HG03460 (cell line): Measurements from ENCODE around the gene GPATCH4.
"Not testable (repeated sequence)": the region's sequence is repeated elsewhere in the genome, so short reads cannot be mapped to it uniquely, and the experiment has no call there.

Experiments
- ATAC-seq: cut with Tn5 transposase; IDR thresholded peaks from one replicate; pipeline ENCODE4 v1.9.1; 2021; ENCODE audit not compliant: unreplicated experiment

GPATCH4 gene

DNA sequence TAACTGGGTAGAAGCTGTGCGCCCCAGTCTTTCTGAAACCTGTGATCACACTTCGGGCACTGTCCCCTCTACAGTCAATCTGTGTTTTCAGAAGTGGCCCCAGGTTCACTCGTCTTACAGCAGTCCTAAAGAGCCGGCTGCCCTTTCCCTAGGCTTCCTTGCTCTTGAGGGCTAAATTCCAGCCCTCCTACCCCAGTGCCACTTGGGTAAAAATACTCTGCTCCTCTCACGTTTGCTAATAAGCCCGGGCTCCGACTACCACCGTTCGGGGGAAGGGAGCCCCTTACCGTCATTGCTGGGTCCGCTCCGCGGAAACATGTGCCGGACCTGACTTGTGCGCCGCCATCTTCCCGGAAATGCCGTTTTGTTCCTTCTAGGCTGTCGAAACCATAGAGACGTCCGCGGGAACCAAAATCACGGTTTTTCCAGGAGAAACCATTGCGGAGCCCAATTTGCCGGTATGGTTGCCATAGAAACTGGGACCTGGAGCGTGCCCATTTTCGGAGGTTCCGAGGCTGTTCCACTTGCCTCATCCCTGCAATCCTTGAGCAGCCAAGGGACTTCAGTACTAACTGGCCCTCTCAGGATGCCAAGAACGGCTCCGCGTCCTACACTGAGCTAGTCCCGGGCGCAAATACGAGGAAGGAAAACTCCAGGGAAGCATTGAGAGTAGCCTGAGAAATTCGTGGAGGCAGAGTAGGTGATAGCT lies at the start of gene GPATCH4:
GPATCH4 (minus strand) TSS at position 358 of the 709 bp plus-strand sequence.
- ATAC-seq, result no peak

DNA sequence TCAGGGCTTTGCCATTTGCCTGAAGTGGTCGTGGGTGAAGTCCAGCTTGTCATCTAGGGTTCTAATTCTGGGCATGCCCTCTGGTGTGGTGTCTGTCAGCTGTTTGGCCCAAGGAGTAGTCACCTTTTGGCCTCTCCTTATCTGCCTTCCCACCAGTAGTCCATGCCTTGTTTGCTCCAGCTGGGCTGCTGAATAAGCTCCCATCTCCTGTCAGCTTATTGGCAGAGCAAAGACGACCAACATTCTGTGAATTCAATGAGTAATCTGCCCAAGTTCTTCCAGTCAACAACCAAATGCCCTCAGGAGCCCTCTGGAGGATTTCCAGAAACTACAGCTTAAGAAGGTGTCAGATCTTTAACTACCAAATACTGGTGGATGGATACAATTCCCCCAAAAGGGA lies 47.7 kb upstream of the GPATCH4 start:
- ATAC-seq, result no peak

DNA sequence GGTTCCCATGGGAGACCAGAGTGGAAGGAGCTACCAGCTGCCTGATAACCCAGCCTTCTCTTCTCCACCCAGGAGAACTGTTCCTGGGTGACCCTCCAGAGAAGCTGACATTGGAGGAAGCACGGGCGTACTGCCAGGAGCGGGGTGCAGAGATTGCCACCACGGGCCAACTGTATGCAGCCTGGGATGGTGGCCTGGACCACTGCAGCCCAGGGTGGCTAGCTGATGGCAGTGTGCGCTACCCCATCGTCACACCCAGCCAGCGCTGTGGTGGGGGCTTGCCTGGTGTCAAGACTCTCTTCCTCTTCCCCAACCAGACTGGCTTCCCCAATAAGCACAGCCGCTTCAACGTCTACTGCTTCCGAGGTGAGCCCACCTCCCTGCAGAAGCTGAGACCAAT lies 47.2 kb upstream of the GPATCH4 start:
- no peak for ATAC-seq

DNA sequence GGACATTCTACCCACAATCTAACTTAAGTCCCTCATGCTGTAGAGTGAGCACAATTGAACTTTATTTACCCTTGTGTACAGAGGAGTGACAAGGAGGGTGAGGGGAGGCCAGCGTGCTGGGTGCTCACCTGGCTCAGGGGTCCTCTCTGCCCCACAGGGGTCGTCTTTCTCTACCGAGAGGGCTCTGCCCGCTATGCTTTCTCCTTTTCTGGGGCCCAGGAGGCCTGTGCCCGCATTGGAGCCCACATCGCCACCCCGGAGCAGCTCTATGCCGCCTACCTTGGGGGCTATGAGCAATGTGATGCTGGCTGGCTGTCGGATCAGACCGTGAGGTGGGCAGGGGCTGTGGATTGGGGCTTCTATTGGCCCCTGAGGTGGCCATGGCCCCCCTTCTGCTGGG lies 46.1 kb upstream of the GPATCH4 start:
- no peak for ATAC-seq

DNA sequence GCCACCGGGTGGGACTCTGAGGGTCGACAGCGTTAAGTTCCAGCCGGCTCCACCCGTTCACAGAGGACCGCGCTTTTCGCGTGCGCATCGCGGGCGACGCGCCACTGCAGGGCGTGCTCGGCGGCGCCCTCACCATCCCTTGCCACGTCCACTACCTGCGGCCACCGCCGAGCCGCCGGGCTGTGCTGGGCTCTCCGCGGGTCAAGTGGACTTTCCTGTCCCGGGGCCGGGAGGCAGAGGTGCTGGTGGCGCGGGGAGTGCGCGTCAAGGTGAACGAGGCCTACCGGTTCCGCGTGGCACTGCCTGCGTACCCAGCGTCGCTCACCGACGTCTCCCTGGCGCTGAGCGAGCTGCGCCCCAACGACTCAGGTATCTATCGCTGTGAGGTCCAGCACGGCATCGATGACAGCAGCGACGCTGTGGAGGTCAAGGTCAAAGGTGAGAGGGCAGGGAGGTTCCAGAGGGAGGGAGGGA lies 45.5 kb upstream of the GPATCH4 start:
- no peak for ATAC-seq

DNA sequence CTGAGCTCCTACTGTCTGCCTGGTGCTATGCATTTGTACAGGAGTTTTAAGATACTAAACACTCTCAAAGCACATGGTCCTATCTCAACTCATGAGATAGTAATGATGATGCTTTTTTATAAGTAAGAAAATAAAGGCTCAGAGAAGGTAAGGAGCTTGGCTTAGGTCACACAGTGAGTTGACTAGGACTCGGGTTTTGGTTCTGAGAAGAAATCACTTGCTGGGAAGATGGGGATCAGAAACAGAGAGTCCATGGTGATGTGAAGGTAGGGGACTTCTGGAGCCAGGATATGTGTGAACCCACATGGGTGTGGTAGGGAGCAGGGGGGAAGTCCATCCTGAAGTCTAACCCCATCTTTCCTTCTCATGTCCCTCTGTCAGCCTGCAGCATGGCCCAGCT lies 44.4 kb upstream of the GPATCH4 start:
- ATAC-seq, result no peak

DNA sequence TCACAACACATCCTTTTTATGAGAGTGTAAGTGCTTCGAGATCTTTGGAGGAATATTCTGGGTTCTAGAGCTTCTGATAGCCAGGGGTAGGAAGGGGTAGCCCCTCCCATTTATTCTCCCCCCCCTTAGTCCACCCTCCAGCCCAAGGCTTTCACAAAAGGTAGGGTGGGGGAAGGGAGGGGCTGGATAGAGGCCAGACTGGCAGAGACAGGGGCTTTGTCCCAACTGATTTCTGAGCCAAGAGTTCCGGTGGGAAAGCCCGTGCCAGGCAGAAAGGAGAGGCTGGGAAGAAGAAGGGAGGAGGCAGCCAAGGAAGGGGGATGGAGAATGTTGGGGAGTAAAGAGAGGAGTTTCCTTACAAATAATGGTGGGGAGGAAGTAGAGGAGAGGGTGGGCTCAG lies 43.8 kb upstream of the GPATCH4 start:
- no peak for ATAC-seq

DNA sequence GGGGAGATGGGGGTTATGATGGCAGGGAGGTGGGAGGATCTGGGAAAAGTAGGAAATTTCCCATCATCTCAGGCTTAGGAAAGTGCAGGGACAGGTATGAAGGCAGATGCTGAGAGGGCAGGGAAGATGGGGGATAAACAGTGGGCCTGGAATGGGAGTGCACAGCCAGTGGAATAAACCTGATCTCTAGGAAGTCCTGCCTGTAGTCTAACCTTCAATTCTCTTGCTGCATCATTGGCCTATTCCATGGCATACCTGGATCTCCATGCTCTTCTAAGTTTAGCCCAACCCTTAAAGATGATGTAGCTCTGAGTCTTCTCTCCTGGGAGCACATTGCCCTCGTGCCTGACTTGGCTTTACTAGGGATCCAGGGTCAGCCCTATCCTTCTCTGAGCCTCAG lies 43.4 kb upstream of the GPATCH4 start:
- no peak for ATAC-seq

DNA sequence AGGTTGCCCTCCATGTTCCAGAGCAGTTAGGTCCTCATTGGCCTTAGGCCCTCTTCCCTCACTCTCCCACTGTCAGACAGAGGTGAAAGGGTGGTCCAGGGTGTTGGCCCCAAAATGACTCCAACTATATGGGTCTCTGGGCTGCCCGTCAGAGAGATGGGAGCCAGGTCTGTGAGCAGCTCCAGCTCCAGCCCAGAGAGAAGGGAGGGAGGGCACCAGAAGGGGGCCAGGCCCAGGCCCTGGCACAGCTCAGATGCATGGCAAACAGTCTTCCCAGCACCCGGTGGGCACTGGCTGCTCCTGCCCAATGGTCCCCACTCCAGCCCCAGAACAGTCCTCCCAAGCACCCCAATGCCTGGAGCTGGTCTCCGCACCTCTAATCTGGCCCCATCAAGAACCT lies 42.9 kb upstream of the GPATCH4 start:
- ATAC-seq, result no peak

DNA sequence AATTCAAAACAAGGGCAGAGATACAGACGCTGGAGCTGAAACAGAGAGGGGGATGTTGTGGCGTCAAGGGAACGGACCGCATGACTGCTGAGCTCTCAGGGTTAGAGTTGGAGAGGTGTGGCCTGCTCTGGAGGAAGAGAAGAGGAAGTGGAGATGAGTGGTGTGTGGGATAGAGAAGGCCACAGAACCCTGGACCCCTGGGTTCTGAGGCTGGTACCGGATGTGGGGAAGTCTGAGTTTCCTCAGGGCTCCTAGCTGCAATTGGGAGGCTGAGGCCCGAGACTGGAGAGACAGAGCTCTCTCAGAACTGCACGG lies 42.5 kb upstream of the GPATCH4 start:
- ATAC-seq, result no peak

DNA sequence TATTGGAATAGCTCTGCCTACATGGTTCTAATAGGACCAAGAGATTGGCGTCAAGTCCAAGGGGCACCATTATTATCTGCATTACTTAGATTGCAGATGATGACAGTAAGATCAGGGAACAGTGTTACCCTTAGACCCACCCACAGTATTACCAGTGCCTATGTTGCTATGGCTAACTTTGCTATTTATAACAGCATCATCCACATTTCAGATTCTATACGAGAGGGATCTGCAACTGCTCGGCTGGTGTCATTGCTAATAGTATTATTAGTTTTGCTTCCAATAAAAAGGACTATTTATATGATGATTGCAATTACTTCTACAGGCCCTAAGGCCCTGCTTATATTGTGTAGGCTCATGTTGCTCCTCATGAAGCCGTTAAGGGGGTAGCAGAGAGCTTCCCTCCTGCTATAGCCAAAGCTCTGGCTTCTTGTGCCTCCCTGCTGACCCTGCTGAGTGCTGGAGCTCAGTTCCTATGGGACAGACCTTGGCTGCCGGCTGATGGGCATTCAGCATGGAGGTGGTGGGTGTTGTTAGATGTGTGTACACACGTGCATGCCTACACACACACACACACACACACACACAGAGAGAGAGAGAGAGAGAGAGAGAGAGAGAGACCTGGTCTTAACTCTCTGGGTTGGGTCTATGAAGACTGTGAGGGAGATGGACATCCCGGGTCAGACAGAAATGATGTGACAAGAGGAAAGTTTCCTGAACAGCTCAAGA lies 41.9 kb upstream of the GPATCH4 start:
- ATAC-seq, result no peak

DNA sequence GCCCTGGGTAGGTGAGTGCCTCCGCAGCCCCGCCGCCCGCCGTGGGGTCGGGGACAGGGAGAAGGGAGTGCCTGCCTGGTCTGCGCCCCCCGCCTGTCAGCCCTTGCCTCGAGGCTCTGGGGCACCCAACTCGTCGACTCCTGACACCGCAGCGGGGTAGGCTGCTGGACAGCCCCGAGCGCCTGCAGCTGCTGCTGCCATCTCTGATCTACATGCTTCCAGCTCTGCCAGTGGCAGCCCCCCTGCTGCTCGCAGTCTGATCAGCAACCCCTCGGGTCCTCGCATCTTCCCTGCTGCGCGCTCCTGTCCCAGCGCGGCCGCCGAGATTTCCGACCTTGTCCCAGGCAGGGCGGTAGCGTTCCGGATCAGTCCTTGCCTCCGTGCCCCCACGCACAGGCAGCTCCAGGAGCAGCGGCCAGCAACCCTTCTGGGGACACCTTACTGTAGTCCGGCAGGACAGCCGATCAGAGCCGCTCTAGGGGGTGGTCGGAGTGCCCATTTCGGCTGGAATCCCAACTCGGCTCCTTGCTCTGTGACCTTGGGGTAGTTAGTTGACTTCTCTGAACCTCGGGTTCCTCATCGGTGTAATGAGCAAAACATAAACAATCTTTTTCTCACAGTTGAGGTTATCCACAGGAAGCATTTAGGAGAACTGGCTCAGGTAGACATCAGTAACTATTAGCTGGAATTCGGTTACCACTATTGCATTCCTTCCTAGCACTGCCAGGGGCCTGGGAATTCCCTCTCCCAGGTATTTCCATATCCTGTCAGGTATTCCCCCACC lies 41.2 kb upstream of the GPATCH4 start:
- no peak for ATAC-seq

DNA sequence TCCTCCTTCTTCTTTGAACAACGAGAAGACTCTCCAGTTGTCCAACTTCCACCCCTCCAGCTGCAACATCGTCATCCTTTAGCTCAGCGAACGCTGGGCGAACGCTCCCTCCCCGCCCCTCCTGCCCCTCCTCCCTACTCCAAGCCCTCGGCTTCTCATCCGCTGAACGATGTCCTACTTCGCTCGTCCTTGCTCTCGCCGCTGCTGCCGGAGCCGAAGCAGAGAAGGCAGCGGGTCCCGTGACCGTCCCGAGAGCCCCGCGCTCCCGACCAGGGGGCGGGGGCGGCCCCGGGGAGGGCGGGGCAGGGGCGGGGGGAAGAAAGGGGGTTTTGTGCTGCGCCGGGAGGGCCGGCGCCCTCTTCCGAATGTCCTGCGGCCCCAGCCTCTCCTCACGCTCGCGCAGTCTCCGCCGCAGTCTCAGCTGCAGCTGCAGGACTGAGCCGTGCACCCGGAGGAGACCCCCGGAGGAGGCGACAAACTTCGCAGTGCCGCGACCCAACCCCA lies 40.5 kb upstream of the GPATCH4 start, which contains the start of gene BCAN:
BCAN (plus strand) TSS at position 357 of the 504 bp plus-strand sequence. CDS start 3,938 bp downstream, outside the sequence.
- ATAC-seq, result no peak

DNA sequence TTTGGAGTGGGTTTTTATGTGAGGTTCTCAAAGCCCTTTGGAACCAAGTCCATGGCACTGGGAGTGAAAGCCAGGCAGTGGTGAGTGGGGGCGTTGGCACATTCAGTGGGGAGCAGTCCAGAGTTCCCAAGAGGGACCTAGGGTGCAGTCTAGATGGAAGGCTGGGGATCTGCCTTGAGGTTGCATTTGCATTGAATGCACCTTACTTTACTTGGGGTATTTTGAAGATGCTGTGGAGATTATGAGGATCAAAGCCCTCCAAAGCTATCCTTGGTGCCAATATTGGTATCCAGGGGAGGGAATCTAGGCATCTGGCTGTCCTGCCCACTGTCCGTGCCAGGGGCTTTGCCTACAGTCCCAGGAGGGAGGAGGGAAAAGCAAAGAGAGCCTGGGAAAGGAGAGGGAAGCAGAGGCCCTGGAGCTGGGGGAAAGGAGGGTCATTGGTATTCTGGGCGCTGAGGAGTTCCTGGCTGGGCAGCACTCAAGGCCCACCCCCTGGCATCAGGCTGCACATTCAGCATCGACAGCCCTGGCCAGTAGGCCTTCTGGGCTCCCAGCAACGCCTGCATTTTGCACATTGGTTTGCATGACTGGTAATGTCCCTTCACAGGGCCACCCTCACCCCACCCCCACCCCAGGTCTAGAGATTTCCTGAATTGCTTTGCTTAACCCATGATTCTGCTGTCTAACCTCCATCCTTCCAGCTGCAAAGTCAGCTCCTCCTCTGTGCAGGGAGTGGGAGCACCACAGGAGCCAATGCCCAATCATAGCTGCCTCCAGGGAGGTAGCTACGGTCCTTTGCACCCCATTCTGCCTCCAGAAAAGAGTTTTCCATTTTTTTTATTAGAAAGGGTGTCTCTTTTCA lies 39.8 kb upstream of the GPATCH4 start:
- ATAC-seq, result no peak

DNA sequence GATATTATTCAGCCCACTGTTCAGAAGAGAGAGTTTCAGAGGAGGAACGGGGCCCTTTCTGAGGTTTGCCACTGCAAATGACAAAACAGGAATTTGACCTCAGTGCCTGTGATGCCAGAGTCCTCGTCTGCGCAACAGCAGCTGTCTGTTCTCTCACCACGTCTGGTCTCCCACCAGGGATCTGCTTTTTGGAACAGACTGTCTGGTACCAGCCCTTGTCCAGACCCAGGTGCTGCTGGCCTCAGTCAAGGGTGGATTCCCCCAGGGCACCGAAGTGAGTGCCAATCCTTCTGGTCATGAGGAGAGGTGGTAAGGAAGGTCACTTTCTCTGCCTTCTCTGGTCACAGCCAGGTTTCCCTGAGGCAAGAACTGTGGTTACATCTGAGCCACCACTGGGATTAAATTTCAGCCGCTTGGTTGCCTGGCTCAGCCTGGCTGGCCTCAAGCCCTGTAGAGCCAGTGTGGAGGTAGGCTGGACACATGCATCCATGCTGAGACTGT lies 38.4 kb upstream of the GPATCH4 start:
- ATAC-seq, result no peak

DNA sequence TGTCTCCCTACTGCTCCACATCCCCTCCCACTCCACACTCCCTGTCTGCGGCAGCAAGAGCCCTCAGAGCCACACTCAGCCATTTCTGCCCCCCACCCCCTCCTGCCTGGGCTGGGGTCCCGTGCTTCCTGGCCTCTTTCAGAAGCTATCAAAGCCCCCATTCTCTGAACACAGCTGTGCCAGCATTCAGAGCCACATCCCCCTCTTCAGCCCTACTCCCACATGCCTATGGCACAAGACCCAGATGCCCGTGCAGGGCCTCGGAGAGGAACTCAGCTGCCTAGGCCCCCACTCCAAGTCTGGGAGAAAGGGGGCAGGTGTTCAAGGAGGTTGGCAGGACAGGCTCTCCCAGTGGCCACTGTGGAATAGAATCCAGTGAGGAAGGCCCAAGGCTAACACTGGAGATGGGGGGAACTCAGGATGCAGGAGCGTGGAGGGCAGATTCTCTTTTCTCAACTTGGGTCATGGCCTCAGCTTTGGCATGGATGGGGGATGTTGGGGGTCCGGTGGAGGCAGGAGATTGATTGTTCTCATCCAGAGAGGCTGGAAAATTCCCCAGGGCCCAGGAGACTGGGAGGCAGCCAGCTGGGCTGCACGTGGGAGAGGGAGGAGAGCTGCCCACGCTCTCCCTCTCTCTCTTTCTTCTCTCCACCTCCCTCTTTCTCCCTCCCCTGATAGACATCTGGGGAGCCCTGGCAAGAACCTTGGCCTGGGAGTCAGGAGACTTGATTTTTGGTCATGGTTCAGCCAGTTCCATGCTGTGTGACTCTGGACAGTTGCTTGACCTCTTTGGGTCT lies 37.1 kb upstream of the GPATCH4 start:
- no peak for ATAC-seq

DNA sequence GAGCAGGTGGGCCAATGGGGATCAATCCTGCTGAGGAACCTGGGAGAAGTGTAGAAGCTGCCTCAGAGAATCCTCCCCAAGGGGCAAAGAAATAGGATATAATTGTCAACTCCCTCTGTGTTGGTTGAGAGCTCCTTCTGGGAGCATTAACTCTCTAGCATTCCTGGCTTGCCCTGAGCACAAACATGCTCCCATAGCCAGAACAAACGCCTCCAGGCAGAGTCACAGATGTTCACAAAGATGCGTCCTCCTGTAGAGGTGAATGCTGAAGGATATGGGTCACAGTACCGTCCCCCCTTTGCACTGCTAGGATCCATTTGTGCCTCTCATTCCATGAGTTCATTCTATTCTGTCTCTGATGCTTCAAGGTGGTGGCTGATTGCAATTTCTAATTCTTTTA lies 31.1 kb upstream of the GPATCH4 start:
- no peak for ATAC-seq

DNA sequence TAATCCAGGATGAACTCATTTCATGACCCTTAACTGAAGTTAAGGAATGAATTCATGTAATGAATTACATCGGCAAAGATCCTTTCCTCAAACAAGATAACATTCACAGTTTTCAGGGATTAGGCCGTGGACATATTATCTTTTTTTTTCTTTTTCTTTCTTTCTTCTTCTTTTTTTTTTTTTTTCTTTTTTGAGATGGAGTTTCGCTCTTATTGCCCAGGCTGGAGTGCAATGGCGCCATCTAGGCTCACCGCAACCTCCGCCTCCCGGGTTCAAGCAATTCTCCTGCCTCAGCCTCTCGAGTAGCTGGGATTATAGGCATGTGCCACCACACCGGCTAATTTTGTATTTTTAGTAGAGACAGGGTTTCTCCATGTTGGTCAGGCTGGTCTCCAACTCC lies 29.9 kb upstream of the GPATCH4 start:
- ATAC-seq, result not testable (repeated sequence)

DNA sequence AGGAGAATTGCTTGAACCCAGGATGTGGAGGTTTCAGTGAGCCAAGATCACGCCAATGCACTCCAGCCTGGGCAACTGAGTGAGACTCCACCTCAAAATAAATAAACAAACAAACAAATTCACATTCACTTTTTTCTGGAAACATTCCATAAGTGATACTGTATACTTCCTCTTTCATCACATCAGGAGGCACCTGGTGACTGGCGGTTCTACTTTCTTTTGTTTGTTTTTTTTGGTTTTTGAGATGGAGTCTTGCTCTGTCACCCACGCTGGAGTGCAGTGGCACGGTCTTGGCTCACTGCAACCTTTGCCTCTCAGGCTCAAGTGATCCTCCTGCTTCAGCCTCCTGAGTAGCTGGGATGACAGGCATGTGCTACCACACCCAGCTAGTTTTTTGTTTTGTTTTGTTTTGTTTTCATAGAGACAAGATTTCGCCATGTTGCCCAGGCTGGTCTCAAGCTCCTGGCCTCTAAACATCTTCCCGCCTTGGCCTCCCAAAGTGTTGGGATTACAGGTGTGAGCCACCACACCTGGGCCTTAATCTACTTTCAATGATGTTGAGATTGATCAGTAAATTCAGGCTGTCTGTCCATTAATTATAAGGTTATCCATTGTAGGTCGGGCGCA lies 28.7 kb upstream of the GPATCH4 start:
- no peak for ATAC-seq
